Panc1 (cell line): ENCODE data around the gene SLCO2A1. TPM values are rescaled to one million over a fixed set of nuclear protein-coding genes. Genes with fewer than 3 reads are reported as not detected.
A peak's percentile ranks its signal among the peaks of the same experiment; 100 is the strongest.

Source experiments
- ATAC-seq: fragments of 200-7000 bp; cut with Tn5 transposase; 2 replicates; pipeline ENCODE4 v1.9.1; 2020; ENCODE audit warnings: mild to moderate bottlenecking, moderate library complexity
- BruUV-seq: library from RNA; stranded (reverse); fragments of 400-500 nt; replicated peaks from 2 replicates; lab custom pipeline; 2021; lab: Mats Ljungman, UMichigan
- CTCF ChIA-PET: fragments of 300-600 bp; sonication (Branson Sonifier 250); formaldehyde crosslinking; loops from one replicate; lab custom pipeline; 2022; ENCODE audit warnings: antibody characterized with exemption; lab: Charles Lee
- POLR2A ChIA-PET: fragments of 300-600 bp; sonication (Branson Sonifier 250); formaldehyde crosslinking; loops from one replicate; lab custom pipeline; 2022; ENCODE audit warnings: antibody characterized with exemption; lab: Charles Lee
- DNase-seq: peaks from one replicate; pipeline ENCODE4 v3.0.0-alpha.2; 2010; ENCODE audit warnings: low read depth, low spot score
- H3K27ac ChIP-seq: 2 replicates; pipeline ENCODE4 v1.5.1; 2011; ENCODE audit warnings: mild to moderate bottlenecking, low read length, inconsistent platforms
- H3K27me3 ChIP-seq: fragments of 200-500 bp; sonication (Bioruptor generic); 2 replicates; pipeline ENCODE4 v1.6.0; 2014; ENCODE audit warnings: low read length, inconsistent platforms; ENCODE audit not compliant: control insufficient read depth, insufficient read depth
- H3K36me3 ChIP-seq: fragments of 200-500 bp; sonication (Bioruptor generic); 2 replicates; pipeline ENCODE4 v1.5.1; 2014; ENCODE audit warnings: inconsistent platforms, mild to moderate bottlenecking, low read length, moderate library complexity; ENCODE audit not compliant: control insufficient read depth, insufficient read depth
- H3K4me1 ChIP-seq: 2 replicates; pipeline ENCODE4 v1.5.1; 2011; ENCODE audit warnings: inconsistent platforms, mild to moderate bottlenecking, low read length, moderate library complexity; ENCODE audit not compliant: control insufficient read depth, insufficient read depth
- H3K4me3 ChIP-seq, 2 experiments: 2 replicates each; pipeline ENCODE4 v1.5.1; 2011 to 2012; ENCODE audit warnings: low read depth in 2 of 2, low read length in 2 of 2, mild to moderate bottlenecking in 2 of 2, inconsistent platforms in 1 of 2, moderate library complexity in 1 of 2
- H3K9me3 ChIP-seq: fragments of 200-500 bp; sonication (Bioruptor generic); 2 replicates; pipeline ENCODE4 v1.5.1; 2014; ENCODE audit warnings: low read depth, mild to moderate bottlenecking, inconsistent platforms, low read length, moderate library complexity; ENCODE audit not compliant: control insufficient read depth, insufficient read depth
- POLR2AphosphoS5 ChIP-seq: IDR thresholded peaks from 2 replicates; pipeline ENCODE4 v1.6.1; 2012; ENCODE audit warnings: mild to moderate bottlenecking, low read depth, low read length, moderate library complexity
- SIN3A ChIP-seq: IDR thresholded peaks from 2 replicates; pipeline ENCODE4 v1.6.1; 2012; ENCODE audit warnings: low read depth, mild to moderate bottlenecking, low read length, moderate library complexity, borderline replicate concordance; ENCODE audit not compliant: insufficient read depth
- TCF7L2 ChIP-seq: IDR thresholded peaks from 2 replicates; pipeline ENCODE4 v1.6.1; 2011; ENCODE audit warnings: mild to moderate bottlenecking, low read depth, low read length, inconsistent platforms
- in situ Hi-C: cut with HindIII; loops from 2 replicates; pipeline ENCODE4 v1.10.0; 2016; ENCODE audit warnings: low sequenced_read_pairs, low pct_unique_long_range_greater_than_20kb
- intact Hi-C: fragments of 100-400 bp; cut with micrococcal nuclease; formaldehyde crosslinking; loops from one replicate; pipeline ENCODE4 v1.10.0; 2022; ENCODE audit not compliant: unreplicated experiment
- total RNA-seq: library from RNA; stranded (reverse); gene quantifications from one replicate; pipeline ENCODE4 v1.2.1, GENCODE V29; 2021; ENCODE audit not compliant: unreplicated experiment
- TF ChIP-seq, protein P1 (sequence below): fragments of 450-650 bp; IDR thresholded peaks from 2 replicates; pipeline ENCODE4 v1.5.1; 2017; ENCODE audit warnings: mild to moderate bottlenecking
- TF ChIP-seq, protein P2 (sequence below), 2 experiments: IDR thresholded peaks; 2 replicates each; pipeline ENCODE4 v1.6.1; 2011 to 2012; ENCODE audit warnings: low read depth in 2 of 2, control low read depth in 1 of 2, low read length in 1 of 2, mild to moderate bottlenecking in 1 of 2, moderate library complexity in 1 of 2; ENCODE audit not compliant: insufficient read depth in 1 of 2

The SLCO2A1 gene
- total RNA-seq, 1 experiment from 2014 or later = 0.62 TPM

- H3K4me1 ChIP-seq = no peaks in the 10 kb centered on the region
- H3K4me3 ChIP-seq = no peak overlapping the region
- BruUV-seq = no TSS peak
- ChIA-PET POLR2A (no interaction called here), CTCF (no interaction called here)
- H3K27me3 ChIP-seq = no peaks in the 10 kb centered on the region; the same call in 1 of the 2 replicates
- no peak overlapping the region for H3K27ac ChIP-seq
- TF ChIP-seq, protein P1, sequence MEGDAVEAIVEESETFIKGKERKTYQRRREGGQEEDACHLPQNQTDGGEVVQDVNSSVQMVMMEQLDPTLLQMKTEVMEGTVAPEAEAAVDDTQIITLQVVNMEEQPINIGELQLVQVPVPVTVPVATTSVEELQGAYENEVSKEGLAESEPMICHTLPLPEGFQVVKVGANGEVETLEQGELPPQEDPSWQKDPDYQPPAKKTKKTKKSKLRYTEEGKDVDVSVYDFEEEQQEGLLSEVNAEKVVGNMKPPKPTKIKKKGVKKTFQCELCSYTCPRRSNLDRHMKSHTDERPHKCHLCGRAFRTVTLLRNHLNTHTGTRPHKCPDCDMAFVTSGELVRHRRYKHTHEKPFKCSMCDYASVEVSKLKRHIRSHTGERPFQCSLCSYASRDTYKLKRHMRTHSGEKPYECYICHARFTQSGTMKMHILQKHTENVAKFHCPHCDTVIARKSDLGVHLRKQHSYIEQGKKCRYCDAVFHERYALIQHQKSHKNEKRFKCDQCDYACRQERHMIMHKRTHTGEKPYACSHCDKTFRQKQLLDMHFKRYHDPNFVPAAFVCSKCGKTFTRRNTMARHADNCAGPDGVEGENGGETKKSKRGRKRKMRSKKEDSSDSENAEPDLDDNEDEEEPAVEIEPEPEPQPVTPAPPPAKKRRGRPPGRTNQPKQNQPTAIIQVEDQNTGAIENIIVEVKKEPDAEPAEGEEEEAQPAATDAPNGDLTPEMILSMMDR = no peak
- TF ChIP-seq POLR2AphosphoS5 (no peak), TCF7L2 (no peak), SIN3A (no peak)
- TF ChIP-seq, protein P2, sequence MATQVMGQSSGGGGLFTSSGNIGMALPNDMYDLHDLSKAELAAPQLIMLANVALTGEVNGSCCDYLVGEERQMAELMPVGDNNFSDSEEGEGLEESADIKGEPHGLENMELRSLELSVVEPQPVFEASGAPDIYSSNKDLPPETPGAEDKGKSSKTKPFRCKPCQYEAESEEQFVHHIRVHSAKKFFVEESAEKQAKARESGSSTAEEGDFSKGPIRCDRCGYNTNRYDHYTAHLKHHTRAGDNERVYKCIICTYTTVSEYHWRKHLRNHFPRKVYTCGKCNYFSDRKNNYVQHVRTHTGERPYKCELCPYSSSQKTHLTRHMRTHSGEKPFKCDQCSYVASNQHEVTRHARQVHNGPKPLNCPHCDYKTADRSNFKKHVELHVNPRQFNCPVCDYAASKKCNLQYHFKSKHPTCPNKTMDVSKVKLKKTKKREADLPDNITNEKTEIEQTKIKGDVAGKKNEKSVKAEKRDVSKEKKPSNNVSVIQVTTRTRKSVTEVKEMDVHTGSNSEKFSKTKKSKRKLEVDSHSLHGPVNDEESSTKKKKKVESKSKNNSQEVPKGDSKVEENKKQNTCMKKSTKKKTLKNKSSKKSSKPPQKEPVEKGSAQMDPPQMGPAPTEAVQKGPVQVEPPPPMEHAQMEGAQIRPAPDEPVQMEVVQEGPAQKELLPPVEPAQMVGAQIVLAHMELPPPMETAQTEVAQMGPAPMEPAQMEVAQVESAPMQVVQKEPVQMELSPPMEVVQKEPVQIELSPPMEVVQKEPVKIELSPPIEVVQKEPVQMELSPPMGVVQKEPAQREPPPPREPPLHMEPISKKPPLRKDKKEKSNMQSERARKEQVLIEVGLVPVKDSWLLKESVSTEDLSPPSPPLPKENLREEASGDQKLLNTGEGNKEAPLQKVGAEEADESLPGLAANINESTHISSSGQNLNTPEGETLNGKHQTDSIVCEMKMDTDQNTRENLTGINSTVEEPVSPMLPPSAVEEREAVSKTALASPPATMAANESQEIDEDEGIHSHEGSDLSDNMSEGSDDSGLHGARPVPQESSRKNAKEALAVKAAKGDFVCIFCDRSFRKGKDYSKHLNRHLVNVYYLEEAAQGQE (IDR thresholded peaks at IDR 0.05; ENCODE audit: insufficient read depth in 1 of 2, low read depth in 2 of 2, low read length in 1 of 2) = no peak
- H3K36me3 ChIP-seq = no peaks in the 10 kb centered on the region
- H3K9me3 ChIP-seq = no peaks in the 10 kb centered on the region
- intact Hi-C loops (no loop called here), in situ Hi-C loops (no loop called here)
- ATAC-seq = no peak
- no peak for DNase-seq
Observed at GRCh38 chr3:133996996-133997395, 32.7 kb downstream of the SLCO2A1 start.

DNA sequence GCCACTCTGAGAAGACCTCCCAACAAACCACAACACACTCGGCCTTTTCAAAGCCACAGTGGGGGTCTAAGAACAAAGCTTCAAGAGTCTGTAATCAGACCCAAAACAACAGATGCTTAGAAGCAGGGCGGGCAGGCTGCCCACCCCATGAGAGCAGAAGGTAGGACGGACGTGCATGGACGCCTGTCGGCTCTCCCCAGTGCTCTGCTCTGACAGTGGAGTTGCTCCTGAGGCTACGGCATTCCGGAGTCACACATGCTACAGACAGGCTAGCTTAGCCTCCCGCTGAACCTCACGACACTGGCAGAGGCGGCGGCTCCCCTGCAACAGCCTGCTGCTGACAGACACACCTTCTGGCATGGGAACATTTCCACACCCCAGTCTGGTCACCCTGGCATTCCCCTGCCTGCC is 33.5 kb downstream of the SLCO2A1 start:
- no TSS peak for BruUV-seq
- TF ChIP-seq, protein P1 = no peak
- TF ChIP-seq SIN3A (no peak), TCF7L2 (no peak), POLR2AphosphoS5 (no peak)
- TF ChIP-seq, protein P2 (IDR thresholded peaks at IDR 0.05; ENCODE audit: insufficient read depth in 1 of 2, low read depth in 2 of 2, low read length in 1 of 2) = no peak
- intact Hi-C loops (no loop called here), in situ Hi-C loops (no loop called here)
- H3K27ac ChIP-seq = no peak overlapping the region
- 0 out of 2 replicates have a peak, but pooled peaks have one; percentile 40 for ATAC-seq
- no peaks in the 10 kb centered on the region for H3K4me1 ChIP-seq
- no peaks in the 10 kb centered on the region; the same call in 1 of the 2 replicates for H3K27me3 ChIP-seq
- H3K4me3 ChIP-seq = no peak overlapping the region
- H3K9me3 ChIP-seq = no peaks in the 10 kb centered on the region
- ChIA-PET POLR2A (interaction anchor here (0.6 kb wide), 1 partner anchor 46 kb away, joined by 14 read pairs; no protein-coding TSS in a partner anchor), CTCF (no interaction called here)
- no peaks in the 10 kb centered on the region for H3K36me3 ChIP-seq
- no peak for DNase-seq
